Spleen (tissue), 7 donors: ENCODE measurements around the gene KRT20.

Experiments used
- CTCF ChIP-seq, 11 experiments: fragments of 200-600 bp in 7 of 11; fragments of 450-650 bp in 4 of 11; sonication (generic) in 4 of 11; IDR thresholded peaks in 8 of 11; conservative IDR thresholded peaks in 3 of 11; 1 replicate in 7 of 11; 2 replicates in 4 of 11; pipeline versions ENCODE4 v1.4.0 to v1.8.0; 2016 to 2021; ENCODE audit warnings: antibody characterized with exemption in 11 of 11, inconsistent platforms in 4 of 11, mild to moderate bottlenecking in 1 of 11
- POLR2A ChIP-seq, 3 donors: fragments of 450-650 bp; IDR thresholded peaks; one replicate each; pipeline ENCODE4 v1.5.1; 2017; ENCODE audit warnings: antibody characterized with exemption in 3 of 3, mild to moderate bottlenecking in 1 of 3
- POLR2AphosphoS5 ChIP-seq, 3 donors: sonication (generic); formaldehyde crosslinking; IDR thresholded peaks; one replicate each; pipeline ENCODE4 v1.5.1; 2017; ENCODE audit warnings: antibody characterized with exemption in 3 of 3
- donor health status: DM: no; HTN: no; CAD: no; lungs with moderate emphysema.
- donor health status: DM: no; HTN: no; CAD: no.
- donor health status: DM: no; HTN: no; CAD: no.

- TF ChIP-seq CTCF (IDR thresholded peaks at IDR 0.05 in 8 of 11, conservative IDR thresholded peaks at IDR 0.05 in 3 of 11) (no peak), POLR2A (IDR thresholded peaks at IDR 0.05) (no peak), POLR2AphosphoS5 (IDR thresholded peaks at IDR 0.05) (no peak)
These were observed 11.2 kb downstream of the KRT20 start for GRCh38 chr17:40873801-40874200.
